Measurements from ENCODE around the gene TCN1. TPM values are rescaled to one million over a fixed set of nuclear protein-coding genes. Genes with fewer than 3 reads are reported as not detected.

The TCN1 gene
- total and polyA plus RNA-seq, 9 of the 15 experiments (the other 6 are each of a cell fraction or from before 2014, with no cell fraction given), result 0.63 to 25.9 (median 8.0) TPM

DNA sequence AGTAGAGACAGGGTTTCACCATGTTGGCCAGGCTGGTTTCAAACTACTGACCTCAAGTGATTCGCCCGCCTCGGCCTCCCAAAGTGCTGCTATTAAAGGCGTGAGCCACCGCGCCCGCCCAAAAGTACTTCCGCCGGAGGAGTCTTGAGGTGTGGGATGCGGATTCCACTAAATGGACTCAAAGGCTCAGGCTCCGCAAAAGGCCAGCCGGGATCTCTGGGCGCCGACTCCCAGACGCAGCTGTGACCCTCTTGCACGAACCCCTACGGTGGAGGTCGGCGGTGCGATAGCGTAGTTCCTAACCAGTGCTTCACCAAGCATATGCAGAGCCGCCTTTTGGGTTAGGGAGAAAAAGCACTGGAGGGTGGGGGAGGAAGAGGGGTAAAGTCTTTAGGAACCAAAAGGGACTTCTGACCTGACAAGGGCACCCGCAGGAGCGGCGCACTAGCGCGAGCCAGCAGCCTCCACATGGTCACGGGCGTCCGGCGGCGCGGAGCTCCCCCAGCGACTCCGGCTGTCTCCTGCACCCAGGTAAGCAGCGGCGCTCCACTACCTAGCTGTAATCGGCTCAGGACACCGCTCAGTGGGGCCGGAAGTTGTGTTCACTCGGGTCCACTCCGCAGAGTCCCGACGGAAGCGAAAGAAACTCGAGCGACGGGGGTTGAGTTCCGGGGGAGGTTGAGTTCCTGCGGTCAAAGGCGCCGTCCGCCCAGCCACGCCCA lies 55.9 kb downstream of the TCN1 start, which contains the start of gene MRPL16 (continued):
- peak; percentile 83; the same call in 1 of the 2 replicates for TF ChIP-seq KLF1 (tag; IDR thresholded peaks at IDR 0.05)
- TF ChIP-seq ZNF24 (IDR thresholded peaks at IDR 0.05), result peak; percentile 66; the same call in 1 of the 2 replicates
- peak; percentile 95 for TF ChIP-seq PHF20 (IDR thresholded peaks at IDR 0.05; ENCODE audit: partially characterized antibody)
- 0 out of 2 replicates have a peak, but pooled peaks have one; percentile 66 for TF ChIP-seq LEF1 (IDR thresholded peaks at IDR 0.05)
- TF ChIP-seq POLR2AphosphoS2 (IDR thresholded peaks at IDR 0.05; ENCODE audit: low read length), result peak; percentile 71; the same call in 1 of the 2 replicates
- TF ChIP-seq TCF3 (CRISPR knock-in tag; IDR thresholded peaks at IDR 0.05), result peak; percentile 42; the same call in 1 of the 2 replicates
- TF ChIP-seq KDM2B (CRISPR knock-in tag; IDR thresholded peaks at IDR 0.05), result peak; percentile 80
- TF ChIP-seq PHB (CRISPR knock-in tag; IDR thresholded peaks at IDR 0.05), result 0 out of 2 replicates have a peak, but pooled peaks have one; percentile 17
- peak; percentile 48; the same call in 1 of the 2 replicates for TF ChIP-seq ELF1 (tag; IDR thresholded peaks at IDR 0.05)
- TF ChIP-seq, protein P1, sequence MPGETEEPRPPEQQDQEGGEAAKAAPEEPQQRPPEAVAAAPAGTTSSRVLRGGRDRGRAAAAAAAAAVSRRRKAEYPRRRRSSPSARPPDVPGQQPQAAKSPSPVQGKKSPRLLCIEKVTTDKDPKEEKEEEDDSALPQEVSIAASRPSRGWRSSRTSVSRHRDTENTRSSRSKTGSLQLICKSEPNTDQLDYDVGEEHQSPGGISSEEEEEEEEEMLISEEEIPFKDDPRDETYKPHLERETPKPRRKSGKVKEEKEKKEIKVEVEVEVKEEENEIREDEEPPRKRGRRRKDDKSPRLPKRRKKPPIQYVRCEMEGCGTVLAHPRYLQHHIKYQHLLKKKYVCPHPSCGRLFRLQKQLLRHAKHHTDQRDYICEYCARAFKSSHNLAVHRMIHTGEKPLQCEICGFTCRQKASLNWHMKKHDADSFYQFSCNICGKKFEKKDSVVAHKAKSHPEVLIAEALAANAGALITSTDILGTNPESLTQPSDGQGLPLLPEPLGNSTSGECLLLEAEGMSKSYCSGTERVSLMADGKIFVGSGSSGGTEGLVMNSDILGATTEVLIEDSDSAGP (CRISPR knock-in tag; IDR thresholded peaks at IDR 0.05), result no peak
- TF ChIP-seq SUPT5H (IDR thresholded peaks at IDR 0.05), result peak; percentile 89
- TF ChIP-seq LCOR (CRISPR knock-in tag; IDR thresholded peaks at IDR 0.05), result peak; percentile 85; the same call in 1 of the 2 replicates
- TF ChIP-seq, protein P2, sequence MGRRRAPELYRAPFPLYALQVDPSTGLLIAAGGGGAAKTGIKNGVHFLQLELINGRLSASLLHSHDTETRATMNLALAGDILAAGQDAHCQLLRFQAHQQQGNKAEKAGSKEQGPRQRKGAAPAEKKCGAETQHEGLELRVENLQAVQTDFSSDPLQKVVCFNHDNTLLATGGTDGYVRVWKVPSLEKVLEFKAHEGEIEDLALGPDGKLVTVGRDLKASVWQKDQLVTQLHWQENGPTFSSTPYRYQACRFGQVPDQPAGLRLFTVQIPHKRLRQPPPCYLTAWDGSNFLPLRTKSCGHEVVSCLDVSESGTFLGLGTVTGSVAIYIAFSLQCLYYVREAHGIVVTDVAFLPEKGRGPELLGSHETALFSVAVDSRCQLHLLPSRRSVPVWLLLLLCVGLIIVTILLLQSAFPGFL (CRISPR knock-in tag; IDR thresholded peaks at IDR 0.05), result peak; percentile 95; the same call in 1 of the 2 replicates
- peak; percentile 87 for TF ChIP-seq EP400 (IDR thresholded peaks at IDR 0.05)
- TF ChIP-seq PRPF4 (IDR thresholded peaks at IDR 0.05; ENCODE audit: insufficient read depth, low read depth, low read length, poor library complexity, severe bottlenecking), result no peak
- TF ChIP-seq IFI16 (CRISPR knock-in tag; IDR thresholded peaks at IDR 0.05), result no peak
- TF ChIP-seq, protein P3, sequence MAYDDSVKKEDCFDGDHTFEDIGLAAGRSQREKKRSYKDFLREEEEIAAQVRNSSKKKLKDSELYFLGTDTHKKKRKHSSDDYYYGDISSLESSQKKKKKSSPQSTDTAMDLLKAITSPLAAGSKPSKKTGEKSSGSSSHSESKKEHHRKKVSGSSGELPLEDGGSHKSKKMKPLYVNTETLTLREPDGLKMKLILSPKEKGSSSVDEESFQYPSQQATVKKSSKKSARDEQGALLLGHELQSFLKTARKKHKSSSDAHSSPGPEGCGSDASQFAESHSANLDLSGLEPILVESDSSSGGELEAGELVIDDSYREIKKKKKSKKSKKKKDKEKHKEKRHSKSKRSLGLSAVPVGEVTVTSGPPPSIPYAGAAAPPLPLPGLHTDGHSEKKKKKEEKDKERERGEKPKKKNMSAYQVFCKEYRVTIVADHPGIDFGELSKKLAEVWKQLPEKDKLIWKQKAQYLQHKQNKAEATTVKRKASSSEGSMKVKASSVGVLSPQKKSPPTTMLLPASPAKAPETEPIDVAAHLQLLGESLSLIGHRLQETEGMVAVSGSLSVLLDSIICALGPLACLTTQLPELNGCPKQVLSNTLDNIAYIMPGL (CRISPR knock-in tag; IDR thresholded peaks at IDR 0.05), result peak; percentile 78; the same call in 1 of the 2 replicates
- TF ChIP-seq GTF2A2 (tag; IDR thresholded peaks at IDR 0.05), result 0 out of 2 replicates have a peak, but pooled peaks have one; percentile 30
- TF ChIP-seq MECOM (CRISPR knock-in tag; IDR thresholded peaks at IDR 0.05), result 0 out of 2 replicates have a peak, but pooled peaks have one; percentile 46
- TF ChIP-seq, protein P4, sequence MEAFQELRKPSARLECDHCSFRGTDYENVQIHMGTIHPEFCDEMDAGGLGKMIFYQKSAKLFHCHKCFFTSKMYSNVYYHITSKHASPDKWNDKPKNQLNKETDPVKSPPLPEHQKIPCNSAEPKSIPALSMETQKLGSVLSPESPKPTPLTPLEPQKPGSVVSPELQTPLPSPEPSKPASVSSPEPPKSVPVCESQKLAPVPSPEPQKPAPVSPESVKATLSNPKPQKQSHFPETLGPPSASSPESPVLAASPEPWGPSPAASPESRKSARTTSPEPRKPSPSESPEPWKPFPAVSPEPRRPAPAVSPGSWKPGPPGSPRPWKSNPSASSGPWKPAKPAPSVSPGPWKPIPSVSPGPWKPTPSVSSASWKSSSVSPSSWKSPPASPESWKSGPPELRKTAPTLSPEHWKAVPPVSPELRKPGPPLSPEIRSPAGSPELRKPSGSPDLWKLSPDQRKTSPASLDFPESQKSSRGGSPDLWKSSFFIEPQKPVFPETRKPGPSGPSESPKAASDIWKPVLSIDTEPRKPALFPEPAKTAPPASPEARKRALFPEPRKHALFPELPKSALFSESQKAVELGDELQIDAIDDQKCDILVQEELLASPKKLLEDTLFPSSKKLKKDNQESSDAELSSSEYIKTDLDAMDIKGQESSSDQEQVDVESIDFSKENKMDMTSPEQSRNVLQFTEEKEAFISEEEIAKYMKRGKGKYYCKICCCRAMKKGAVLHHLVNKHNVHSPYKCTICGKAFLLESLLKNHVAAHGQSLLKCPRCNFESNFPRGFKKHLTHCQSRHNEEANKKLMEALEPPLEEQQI (IDR thresholded peaks at IDR 0.05), result peak; percentile 63; the same call in 1 of the 2 replicates
- peak; percentile 46; the same call in 1 of the 2 replicates for TF ChIP-seq BHLHE40 (IDR thresholded peaks at IDR 0.05; ENCODE audit: low read length)
- TF ChIP-seq MTA3 (IDR thresholded peaks at IDR 0.05; ENCODE audit: borderline replicate concordance), result peak; percentile 90

All from K562 (cell line).